RPMI7951 (cell line): ENCODE results near the gene BICD1. TPM values are rescaled to one million over a fixed set of nuclear protein-coding genes. Genes with fewer than 3 reads are reported as not detected.
A peak's percentile ranks its signal among the peaks of the same experiment; 100 is the strongest.
"Not testable (repeated sequence)": the region's sequence is repeated elsewhere in the genome, so short reads cannot be mapped to it uniquely, and the experiment has no call there.

Experiments used
- DNase-seq: peaks from one replicate; pipeline ENCODE4 v3.0.0-alpha.2; 2012; ENCODE audit warnings: low read depth
- total RNA-seq: library from RNA; depleted of rRNA; stranded (reverse); fragments of >200 nt; shearing (Covaris generic); gene quantifications from 2 replicates; pipeline ENCODE4 v1.2.3, GENCODE V29; 2014; rRNA removed

BICD1 gene
- total RNA-seq = 10.5 and 15.1 TPM in 2 replicates

GRCh38 chr12:32106517-32107358 is at the start of gene BICD1:
Gene BICD1 (plus strand): TSS chr12:32106847. CDS start chr12:32107332, 485 bp downstream.
- DNase-seq = peak; percentile 88

- DNase-seq = no peak
These were observed 45.6 kb upstream of the BICD1 start for GRCh38 chr12:32061033-32061432.

DNA sequence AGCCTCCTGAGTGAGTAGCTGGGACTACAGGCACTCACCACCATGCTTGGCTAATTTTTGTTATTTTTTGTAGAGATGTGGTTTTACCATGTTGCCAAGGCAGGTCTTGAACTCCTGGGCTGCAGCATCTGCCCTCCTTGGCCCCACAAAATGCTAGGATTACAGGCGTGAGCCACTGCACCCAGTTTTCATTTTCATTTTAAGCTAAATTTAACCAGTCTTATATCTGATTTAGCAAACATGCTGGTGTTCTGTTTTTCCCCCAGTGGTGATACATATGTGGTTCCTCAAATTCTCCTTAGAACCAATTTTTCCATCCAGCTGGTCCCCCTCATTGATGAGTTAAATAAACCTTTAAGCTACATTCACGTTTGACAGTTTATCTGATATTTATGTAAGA is 43.8 kb upstream of the BICD1 start:
- no peak for DNase-seq

- DNase-seq = no peak
These were observed 42.9 kb upstream of the BICD1 start for GRCh38 chr12:32063796-32064195.

DNA sequence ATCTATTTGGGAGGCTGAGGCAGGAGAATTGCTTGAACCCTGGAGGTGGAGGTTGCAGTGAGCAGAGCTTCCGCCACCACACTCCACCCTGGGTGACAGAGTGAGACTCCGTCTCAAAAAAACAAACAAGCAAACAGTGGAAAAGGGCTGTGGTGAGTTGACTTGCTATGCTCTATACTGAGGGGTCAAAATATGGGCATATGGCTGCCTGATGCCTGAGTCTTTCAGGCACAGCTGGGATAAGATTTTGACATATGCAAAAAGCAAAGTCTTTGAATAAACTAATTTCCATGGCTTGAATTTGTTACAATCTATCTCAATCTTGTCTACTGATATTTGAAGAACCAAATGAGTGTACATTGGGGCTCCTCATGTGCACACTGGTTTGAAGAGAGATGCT is 40.4 kb upstream of the BICD1 start:
- no peak for DNase-seq

DNA sequence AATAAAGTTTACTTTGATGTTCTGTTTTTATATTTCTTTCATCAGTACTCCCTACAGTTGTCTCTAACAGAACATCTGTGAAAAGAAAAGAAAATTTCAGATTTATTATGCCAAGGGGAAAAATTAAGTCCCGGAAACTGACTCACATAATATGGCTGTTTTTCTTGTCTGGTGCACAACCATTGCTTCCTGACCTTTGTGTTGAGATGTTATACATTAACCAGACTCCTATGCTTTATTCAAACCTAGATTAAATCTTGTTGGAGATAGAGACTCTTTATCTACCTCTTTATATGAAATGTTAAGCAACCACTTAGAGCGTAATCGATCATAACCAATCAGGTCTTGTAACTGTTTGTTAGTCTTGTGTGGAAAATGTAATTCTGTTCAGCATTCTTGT is 37.6 kb upstream of the BICD1 start:
- no peak for DNase-seq

DNA sequence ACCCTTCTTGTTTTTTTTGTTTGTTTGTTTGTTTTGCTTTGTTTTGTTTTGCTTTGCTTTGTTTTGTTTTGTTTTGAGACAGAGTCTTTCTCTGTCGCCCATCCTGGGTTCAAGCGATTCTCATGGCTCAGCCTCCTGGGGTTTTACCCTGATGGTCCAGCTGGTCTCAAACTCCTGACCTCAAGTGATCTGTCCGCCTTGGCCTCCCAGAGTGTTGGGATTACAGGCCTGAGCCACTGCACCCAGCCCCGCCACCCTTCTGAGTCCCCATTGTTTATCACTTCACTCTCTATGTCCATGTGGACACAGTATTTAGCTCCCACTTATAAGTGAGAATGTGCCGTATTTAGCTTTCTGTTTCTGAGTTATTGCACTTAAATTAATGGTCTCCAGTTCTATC is 36.9 kb upstream of the BICD1 start:
- no peak for DNase-seq

- DNase-seq = no peak
These were observed 36.3 kb upstream of the BICD1 start for GRCh38 chr12:32070370-32070769.

- DNase-seq = no peak
These were observed 34.5 kb upstream of the BICD1 start for GRCh38 chr12:32072102-32072501.

GRCh38 chr12:32074432-32074831 is 32.2 kb upstream of the BICD1 start:
- no peak for DNase-seq

- no peak for DNase-seq
These were observed 29.7 kb upstream of the BICD1 start for GRCh38 chr12:32076941-32077340.

GRCh38 chr12:32080435-32080834 is 26.2 kb upstream of the BICD1 start:
- no peak for DNase-seq

DNA sequence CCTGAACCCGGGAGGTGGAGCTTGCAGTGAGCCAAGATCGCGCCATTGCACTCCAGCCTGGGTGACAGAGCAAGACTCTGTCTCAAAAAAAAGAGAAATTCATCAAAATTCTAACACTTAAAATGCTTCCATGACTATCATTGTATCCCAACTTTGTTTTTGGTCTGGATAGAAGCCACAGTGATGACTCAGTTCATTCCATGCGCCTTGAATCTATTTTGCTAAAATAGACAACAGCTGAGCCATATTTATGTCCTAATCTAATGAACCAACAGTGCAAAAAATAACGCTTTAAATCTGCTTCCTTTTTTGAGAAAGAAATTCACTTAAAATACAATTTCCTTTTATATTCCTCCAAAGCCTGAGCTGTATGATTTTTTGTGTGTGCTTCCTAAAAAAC is 23.2 kb upstream of the BICD1 start:
- peak; percentile 79 for DNase-seq

GRCh38 chr12:32084017-32084688 is 22.5 kb upstream of the BICD1 start:
- no peak for DNase-seq

- no peak for DNase-seq
These were observed 21.9 kb upstream of the BICD1 start for GRCh38 chr12:32084753-32085152.

DNA sequence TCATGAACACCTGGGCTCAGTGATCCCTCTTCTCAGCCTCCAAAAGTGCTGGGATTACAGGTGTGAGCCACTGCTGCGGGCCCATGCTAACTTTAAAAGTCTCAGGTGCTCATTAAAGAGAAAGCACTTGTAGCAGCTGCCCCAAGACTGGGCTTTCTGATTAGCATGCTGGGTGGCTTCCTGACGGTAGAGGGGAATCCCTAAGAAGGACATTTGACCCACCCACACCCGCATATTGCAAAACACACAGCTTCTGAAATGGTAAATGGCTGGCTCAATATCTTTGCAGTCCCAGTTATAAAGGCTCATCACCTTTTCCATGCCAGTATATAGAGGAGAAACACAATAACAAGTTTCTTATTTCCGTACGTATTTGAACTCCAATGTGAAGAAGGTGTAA is 19.3 kb upstream of the BICD1 start:
- no peak for DNase-seq

GRCh38 chr12:32089156-32089555 is 17.5 kb upstream of the BICD1 start:
- DNase-seq = no peak

GRCh38 chr12:32089586-32089985 is 17.1 kb upstream of the BICD1 start:
- peak; percentile 97 for DNase-seq

- peak; percentile 10 for DNase-seq
These were observed 15.0 kb upstream of the BICD1 start for GRCh38 chr12:32091696-32092095.

DNA sequence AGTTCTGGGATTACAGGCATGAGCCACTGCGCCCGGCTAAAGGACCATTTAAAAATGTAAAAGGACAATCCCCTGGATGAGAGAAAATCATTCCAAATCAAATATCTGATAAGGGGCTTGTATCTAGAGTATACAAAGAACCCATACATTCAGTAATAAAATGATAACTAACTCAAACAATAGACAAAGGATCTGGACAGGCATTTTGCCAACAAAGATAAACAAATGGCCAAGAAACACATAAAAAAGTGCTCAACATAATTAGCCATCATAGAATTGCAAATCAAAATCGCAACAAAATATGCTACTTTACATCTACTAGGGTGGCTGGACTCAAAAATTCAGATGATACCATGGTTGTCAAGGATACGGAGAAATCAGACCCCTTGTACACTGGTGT is 8.5 kb upstream of the BICD1 start:
- no peak for DNase-seq

DNA sequence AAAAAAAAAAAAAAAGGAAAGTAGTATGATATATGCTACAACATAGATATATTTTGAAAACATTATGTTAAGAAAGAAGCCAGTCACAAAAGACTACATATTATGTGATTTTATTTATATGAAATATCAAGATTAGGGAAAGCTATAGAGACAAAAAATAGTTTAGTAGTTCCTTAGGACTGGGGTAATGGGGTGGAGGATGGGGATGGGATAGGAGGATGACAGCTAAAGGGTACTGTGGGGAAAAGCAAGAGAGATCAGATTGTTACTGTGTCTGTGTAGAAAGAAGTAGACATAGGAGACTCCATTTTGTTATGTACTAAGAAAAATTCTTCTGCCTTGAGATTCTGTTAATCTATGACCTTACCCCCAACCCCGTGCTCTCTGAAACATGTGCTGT is 7.4 kb upstream of the BICD1 start:
- DNase-seq = not testable (repeated sequence)

DNA sequence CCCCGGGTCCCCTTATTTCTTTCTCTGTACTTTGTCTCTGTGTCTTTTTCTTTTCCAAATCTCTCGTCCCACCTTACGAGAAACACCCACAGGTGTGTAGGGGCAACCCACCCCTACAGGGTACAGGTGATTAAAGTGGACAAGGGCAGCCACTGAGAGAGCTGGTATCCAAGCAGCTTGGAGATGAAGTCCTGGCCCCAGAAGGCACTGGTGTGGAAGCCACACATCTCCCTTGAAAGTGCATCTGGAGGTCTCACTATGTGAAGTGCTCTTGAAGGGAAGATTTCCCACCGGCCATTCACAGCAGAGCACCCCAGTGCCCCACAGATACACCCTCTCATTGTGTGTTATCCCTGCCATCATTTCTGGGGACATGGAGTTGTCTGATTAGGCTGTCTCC is 6.3 kb upstream of the BICD1 start:
- no peak for DNase-seq

DNA sequence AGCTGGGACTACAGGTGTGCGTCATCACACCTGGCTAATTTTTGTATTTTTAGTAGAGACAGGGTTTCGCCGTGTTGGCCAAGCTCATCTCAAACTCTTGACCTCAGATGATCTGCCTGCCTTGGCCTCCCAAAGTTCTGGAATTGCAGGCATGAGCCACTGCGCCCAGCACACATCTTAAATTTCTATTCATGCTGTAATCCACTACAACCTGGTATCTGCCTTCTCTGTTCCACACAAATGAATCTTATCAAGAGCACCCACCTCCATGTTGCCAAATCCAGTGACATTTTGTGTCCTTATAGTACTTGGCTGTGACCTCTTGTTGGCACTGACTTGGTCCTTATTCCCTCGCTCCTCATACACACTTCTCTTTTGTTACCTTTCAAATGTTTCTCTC is 5.8 kb upstream of the BICD1 start:
- DNase-seq = no peak
